ENCODE results near the gene GBE1.

The GBE1 gene

GRCh38 chr3:81707996-81708395 is 53.4 kb downstream of the GBE1 start:
- TF ChIP-seq, protein P1, sequence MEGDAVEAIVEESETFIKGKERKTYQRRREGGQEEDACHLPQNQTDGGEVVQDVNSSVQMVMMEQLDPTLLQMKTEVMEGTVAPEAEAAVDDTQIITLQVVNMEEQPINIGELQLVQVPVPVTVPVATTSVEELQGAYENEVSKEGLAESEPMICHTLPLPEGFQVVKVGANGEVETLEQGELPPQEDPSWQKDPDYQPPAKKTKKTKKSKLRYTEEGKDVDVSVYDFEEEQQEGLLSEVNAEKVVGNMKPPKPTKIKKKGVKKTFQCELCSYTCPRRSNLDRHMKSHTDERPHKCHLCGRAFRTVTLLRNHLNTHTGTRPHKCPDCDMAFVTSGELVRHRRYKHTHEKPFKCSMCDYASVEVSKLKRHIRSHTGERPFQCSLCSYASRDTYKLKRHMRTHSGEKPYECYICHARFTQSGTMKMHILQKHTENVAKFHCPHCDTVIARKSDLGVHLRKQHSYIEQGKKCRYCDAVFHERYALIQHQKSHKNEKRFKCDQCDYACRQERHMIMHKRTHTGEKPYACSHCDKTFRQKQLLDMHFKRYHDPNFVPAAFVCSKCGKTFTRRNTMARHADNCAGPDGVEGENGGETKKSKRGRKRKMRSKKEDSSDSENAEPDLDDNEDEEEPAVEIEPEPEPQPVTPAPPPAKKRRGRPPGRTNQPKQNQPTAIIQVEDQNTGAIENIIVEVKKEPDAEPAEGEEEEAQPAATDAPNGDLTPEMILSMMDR (IDR thresholded peaks at IDR 0.05; ENCODE audit: low read length, missing control alignments): no peak
- no peak for DNase-seq (ENCODE audit: low read depth)

GRCh38 chr3:81702126-81702525 is 59.3 kb downstream of the GBE1 start:
- TF ChIP-seq, protein P1 (IDR thresholded peaks at IDR 0.05; ENCODE audit: low read length, missing control alignments): no peak
- DNase-seq (ENCODE audit: low read depth): no peak
- H3K4me3 ChIP-seq (replicated peaks; ENCODE audit: low read depth, low read length): no peak overlapping the region

More at GRCh38 chr3:81707996-81708395, 53.4 kb downstream of the GBE1 start:
- no peak overlapping the region for H3K4me3 ChIP-seq (replicated peaks; ENCODE audit: low read depth, low read length)

- TF ChIP-seq, protein P1 (IDR thresholded peaks at IDR 0.05; ENCODE audit: low read length, missing control alignments): no peak
- DNase-seq (ENCODE audit: low read depth): no peak
- no peak overlapping the region for H3K4me3 ChIP-seq (replicated peaks; ENCODE audit: low read depth, low read length)
These were observed 61.7 kb downstream of the GBE1 start for GRCh38 chr3:81699536-81700320.

GRCh38 chr3:81696090-81696489 is 65.4 kb downstream of the GBE1 start:
- H3K4me3 ChIP-seq (replicated peaks; ENCODE audit: low read depth, low read length): no peak overlapping the region
- DNase-seq (ENCODE audit: low read depth): no peak
- TF ChIP-seq, protein P1 (IDR thresholded peaks at IDR 0.05; ENCODE audit: low read length, missing control alignments): no peak

GRCh38 chr3:81695302-81695701 is 66.1 kb downstream of the GBE1 start:
- DNase-seq (ENCODE audit: low read depth): no peak
- TF ChIP-seq, protein P1 (IDR thresholded peaks at IDR 0.05; ENCODE audit: low read length, missing control alignments): no peak
- H3K4me3 ChIP-seq (replicated peaks; ENCODE audit: low read depth, low read length): no peak overlapping the region

GRCh38 chr3:81694662-81695061 is 66.8 kb downstream of the GBE1 start:
- no peak overlapping the region for H3K4me3 ChIP-seq (replicated peaks; ENCODE audit: low read depth, low read length)
- TF ChIP-seq, protein P1 (IDR thresholded peaks at IDR 0.05; ENCODE audit: low read length, missing control alignments): no peak
- no peak for DNase-seq (ENCODE audit: low read depth)

- TF ChIP-seq, protein P1 (IDR thresholded peaks at IDR 0.05; ENCODE audit: low read length, missing control alignments): no peak
- DNase-seq (ENCODE audit: low read depth): no peak
- H3K4me3 ChIP-seq (replicated peaks; ENCODE audit: low read depth, low read length): no peak overlapping the region
These were observed 68.7 kb downstream of the GBE1 start for GRCh38 chr3:81692766-81693165.

Data from fibroblast of pulmonary artery (primary cell).